Midbrain (tissue), 1 donor: ENCODE measurements around the gene FAM120A.
"Not testable (repeated sequence)": the region's sequence is repeated elsewhere in the genome, so short reads cannot be mapped to it uniquely, and the experiment has no call there.

Source experiments
- DNase-seq: peaks from one replicate; lab custom pipeline; 2025; lab: John Stamatoyannopoulos, UW

FAM120A gene, protein sequence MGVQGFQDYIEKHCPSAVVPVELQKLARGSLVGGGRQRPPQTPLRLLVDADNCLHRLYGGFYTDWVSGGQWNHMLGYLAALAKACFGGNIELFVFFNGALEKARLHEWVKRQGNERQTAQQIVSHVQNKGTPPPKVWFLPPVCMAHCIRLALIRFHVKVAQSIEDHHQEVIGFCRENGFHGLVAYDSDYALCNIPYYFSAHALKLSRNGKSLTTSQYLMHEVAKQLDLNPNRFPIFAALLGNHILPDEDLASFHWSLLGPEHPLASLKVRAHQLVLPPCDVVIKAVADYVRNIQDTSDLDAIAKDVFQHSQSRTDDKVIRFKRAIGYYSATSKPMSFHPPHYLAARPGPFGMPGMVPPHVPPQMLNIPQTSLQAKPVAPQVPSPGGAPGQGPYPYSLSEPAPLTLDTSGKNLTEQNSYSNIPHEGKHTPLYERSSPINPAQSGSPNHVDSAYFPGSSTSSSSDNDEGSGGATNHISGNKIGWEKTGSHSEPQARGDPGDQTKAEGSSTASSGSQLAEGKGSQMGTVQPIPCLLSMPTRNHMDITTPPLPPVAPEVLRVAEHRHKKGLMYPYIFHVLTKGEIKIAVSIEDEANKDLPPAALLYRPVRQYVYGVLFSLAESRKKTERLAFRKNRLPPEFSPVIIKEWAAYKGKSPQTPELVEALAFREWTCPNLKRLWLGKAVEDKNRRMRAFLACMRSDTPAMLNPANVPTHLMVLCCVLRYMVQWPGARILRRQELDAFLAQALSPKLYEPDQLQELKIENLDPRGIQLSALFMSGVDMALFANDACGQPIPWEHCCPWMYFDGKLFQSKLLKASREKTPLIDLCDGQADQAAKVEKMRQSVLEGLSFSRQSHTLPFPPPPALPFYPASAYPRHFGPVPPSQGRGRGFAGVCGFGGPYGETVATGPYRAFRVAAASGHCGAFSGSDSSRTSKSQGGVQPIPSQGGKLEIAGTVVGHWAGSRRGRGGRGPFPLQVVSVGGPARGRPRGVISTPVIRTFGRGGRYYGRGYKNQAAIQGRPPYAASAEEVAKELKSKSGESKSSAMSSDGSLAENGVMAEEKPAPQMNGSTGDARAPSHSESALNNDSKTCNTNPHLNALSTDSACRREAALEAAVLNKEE

GRCh38 chr9:93450945-93451815 lies at the start of gene FAM120A:
Gene FAM120A, plus strand, starts transcription at chr9:93451685. Its CDS starts 231 bp downstream, at chr9:93451916.
- peak; percentile 72 for DNase-seq

DNA sequence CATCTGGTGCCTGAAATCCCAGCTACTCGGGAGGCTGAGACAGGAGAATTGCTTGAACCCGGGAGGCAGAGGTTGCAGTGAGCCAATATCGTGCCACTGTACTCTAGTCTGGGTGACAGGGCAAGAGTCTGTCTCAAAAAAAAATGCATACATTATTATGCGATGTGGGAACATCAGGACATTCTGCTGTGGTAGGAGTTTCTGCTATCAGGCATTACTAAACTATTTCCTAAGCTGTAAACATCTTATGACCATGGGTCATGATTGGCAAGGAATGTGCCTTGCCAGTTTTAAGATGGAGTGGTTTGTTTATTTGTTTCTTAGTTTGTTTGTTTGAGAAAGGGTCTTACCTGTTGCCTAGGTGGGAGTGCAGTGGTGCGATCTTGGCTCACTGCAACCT lies 45.1 kb upstream of the FAM120A start:
- DNase-seq, result no peak

GRCh38 chr9:93413530-93413929 lies 38.0 kb upstream of the FAM120A start:
- DNase-seq, result no peak

DNA sequence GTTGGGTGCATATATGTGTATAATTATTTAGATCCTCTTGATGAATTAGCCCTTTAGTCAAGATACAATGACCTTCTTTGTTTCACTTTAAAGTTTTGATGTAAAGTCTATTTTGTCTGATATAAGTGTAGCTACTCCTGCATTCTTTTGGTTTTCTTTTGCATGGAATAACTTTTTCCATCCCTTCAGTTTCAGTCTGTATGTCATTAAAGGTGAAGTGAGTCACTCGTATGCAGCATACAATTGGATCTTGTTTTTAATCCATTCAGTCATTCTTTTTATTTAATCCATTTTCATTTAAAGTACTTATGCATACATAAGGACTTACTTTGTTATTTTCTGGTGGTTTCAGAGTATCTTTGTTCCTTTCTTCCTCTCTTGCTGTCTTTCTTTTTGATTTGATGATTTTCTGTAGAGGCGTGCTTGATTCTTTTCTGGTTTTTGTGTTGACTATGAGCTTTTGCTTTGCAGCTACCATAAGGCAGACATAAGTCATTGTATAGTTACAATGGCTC lies 36.3 kb upstream of the FAM120A start:
- no peak for DNase-seq

DNA sequence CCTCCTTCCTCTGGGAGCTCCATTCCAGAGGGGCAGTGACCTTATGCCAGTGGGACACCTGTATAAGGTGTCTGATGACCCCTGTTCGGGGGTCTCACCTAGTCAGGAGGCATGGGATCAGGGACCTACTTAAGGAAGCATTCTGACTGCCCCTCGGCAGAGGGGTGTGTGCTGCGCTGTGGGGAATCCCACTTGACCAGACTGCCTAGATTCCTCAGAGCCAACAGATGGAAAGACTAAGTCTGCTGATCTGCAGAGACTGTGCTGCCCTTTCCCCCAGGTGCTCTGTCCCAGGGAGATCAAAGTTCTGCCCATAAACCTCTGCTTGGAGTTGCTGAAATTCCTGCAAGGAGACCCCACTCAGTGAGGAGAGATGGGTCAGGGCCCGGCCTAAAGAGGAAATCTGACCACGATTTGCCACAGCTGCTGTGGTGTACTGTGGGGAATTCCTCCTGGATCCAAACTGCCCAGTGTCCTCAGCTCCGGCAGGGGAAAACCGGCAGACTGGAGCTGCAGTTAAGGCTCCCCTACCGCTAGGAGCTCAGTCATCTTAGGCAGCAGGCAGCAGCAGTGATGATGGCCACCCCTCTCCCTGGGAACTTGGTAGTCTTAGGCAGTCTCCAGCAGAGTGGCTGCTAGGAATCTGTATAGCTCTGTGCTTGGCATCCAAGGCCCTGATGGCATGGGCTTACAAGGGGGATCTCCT lies 34.8 kb upstream of the FAM120A start:
- no peak for DNase-seq

- no peak for DNase-seq
Observed at GRCh38 chr9:93417538-93417937, 33.9 kb upstream of the FAM120A start.

DNA sequence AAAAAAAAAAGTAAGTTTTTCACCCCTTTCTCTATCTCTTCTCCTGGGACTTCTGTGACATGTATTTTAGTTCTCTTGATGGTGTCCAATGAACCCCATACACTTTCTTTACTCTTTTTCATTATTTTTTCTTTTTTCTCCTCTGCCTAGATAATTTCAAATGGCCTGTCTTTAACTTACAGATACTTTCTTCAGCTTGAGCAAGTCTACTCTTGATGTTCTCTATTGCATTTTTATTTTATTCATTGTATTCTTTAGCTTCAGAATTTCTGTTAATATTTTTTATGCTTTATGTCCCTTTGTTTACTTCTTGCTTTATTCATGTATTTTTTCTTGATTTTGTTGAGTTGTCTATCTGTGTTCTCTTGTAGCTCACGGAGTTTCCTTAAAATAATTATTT lies 32.5 kb upstream of the FAM120A start:
- DNase-seq, result no peak

- no peak for DNase-seq
Observed at GRCh38 chr9:93422977-93423616, 28.4 kb upstream of the FAM120A start.

DNA sequence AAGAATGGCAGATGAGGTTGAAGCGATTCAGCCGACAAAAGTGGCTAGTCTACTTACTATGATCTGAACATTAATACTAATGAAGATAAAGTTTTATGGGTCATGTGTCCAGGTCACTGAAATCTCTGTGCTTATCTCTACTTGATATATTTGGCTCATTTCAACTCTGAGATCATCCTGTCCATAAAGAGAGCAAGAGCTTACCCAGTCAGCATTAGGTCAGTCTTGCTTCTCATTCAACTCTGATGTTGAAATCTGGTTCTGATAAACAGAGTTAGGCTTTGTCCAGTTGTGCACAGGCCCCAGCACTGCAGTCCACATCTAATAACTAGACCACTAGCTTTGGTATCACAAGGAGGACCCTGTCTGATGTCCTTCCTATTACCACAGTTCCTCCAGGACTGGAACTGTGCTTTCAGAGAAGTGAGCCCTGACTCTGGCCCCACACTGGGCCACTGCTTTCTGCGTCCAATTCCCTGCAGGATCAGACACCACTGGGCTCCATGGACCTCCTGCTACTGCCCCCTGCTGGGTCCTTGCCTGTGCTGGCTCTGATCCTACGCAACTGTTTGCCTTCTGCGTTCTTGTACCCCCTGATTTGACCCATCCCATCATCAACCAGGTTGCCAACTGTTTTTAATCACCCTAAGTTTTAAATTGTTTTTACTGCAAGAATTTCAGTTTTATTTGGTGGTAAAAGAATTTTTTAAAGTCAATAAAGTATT lies 23.7 kb upstream of the FAM120A start:
- DNase-seq, result no peak

DNA sequence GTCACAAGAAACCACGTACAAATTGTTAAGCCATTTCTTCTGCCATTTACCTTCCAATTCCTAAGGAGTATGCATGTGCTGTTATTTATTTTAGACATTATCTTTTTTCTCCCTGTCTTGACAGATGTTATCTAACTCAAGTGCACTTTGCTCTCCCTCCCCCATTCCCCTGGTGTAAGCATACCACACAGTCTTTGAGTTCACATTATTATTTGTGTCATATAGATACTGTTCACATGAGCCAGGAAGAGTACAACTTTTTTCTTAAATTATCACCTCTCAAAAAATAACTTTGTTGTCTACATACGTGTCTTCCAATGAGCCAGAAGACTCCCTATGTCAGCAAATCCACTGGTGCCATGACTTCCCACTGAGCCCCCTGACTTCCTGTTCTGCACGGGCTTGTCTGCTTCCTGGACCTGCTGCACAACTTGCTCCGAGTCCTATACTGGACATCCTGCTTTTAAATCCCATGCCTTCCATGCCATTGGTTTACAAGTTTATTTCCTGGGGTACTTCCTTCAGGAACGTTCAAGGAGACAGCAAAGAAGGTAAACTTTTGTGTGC lies 19.9 kb upstream of the FAM120A start:
- DNase-seq, result no peak

DNA sequence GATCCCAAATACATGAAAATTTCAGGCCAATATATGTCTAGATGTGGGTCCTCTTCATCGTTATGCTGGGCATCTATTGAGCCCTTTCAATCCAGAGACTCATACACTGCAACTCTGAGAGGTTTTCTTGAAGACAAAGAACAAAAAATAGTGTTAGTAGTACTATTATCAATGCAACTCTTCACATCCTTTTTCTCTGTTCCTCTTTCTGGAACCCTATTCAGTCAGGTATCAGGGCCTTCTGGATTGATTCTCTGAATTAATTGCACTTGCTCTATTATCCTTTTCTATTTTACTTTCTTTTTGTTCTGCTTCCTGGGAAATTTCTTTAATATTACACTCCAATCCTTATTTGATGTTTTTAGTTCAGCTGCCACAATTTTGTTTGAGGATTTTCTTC lies 18.5 kb upstream of the FAM120A start:
- DNase-seq, result no peak

GRCh38 chr9:93434056-93434455 lies 17.4 kb upstream of the FAM120A start:
- no peak for DNase-seq

DNA sequence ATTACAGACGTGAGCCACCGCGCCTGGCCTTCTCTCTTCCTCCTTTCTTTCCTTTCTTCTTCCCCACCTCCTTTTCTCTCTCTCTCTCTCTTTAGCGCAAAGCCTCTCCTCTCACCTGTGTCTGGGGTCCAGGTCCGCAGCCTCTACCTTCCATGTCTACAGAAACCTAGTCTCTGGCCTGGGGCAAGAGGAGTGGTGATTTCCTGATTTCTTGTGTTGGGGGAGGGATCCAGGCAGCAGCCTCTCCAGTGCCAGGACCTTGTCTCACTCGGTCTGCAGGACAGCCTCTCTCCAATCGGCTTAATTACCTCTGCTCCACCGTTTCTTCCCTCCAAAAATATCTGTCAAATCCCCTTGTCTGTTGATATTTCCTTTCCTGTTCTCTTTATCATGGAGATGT lies 16.1 kb upstream of the FAM120A start:
- DNase-seq, result no peak

DNA sequence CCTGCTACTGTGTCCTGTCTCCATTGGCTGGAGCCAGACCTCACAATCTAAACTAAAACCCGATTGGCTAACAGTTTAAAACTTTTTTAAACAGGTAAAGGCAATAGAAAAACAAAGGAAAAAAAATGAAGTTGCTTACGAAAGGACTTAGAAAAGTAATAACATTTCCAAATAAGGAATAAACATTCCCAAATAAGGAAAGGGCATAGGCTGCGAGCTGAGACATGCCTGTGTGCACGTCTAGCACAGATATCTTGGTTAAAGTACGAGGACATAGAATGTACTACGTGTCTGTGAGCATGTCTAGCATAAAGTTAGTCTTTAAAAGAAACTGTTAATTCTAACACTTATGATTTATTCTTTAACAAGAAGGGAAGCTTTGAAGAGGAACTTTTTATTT lies 15.3 kb upstream of the FAM120A start:
- DNase-seq, result no peak

GRCh38 chr9:93436655-93437407 lies 14.7 kb upstream of the FAM120A start:
- DNase-seq, result no peak

DNA sequence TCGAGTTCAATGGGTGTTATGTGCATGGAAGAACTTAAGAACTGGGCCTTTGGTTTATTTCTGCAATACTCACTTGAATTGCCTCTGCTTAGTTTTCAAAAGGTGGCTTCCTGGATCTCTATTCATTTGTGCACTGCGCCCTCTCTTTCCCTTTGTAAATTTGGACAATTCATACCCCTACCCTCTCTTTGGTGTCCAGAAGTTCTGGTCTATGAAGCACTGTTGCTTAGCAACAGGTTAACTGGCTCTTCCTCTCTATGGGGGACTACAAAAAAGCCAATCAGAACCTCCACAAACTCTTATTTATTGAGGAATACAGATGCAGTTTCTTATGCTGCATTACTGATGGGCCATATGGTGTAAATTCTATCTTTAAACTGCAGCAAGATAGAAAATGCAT lies 13.5 kb upstream of the FAM120A start:
- DNase-seq, result peak; percentile 12

DNA sequence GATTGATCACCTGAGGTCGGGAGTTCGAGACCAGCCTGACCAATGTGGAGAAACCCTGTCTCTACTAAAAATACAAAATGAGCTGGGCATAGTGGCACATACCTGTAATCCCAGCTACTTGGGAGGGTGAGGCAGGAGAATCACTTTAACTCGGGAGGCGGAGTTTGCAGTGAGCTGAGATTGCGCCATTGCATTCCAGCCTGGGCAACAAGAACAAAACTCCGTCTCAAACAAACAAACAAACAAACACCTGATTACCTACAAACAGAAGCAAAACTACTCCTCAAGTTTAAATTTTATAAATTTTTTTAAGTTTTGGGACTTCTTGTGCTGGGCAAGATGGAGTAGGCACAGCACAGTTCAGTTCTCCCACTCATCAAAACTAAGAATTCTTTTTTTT lies 12.2 kb upstream of the FAM120A start:
- DNase-seq, result not testable (repeated sequence)

- DNase-seq, result no peak
Observed at GRCh38 chr9:93440896-93441580, 10.4 kb upstream of the FAM120A start.
